DND-41 (cell line): ENCODE results near the gene TCF4.

Experiments
- CTCF ChIP-seq: IDR thresholded peaks from 2 replicates; pipeline ENCODE4 v1.5.1; 2012; ENCODE audit warnings: borderline replicate concordance, low read length, moderate library complexity, mild to moderate bottlenecking; ENCODE audit not compliant: poor library complexity, severe bottlenecking; ENCODE audit errors: extremely low read depth
- EZH2 ChIP-seq: IDR thresholded peaks from 3 replicates; pipeline ENCODE4 v1.6.1; 2012; ENCODE audit warnings: borderline replicate concordance, low read depth, mild to moderate bottlenecking, moderate library complexity, low read length, inconsistent platforms; ENCODE audit not compliant: severe bottlenecking

GRCh38 chr18:55446996-55447671, 140.9 kb downstream of the TCF4 start:
- no peak for TF ChIP-seq CTCF
- TF ChIP-seq EZH2 = no peak
